Common myeloid progenitor, CD34-positive (primary cell): ENCODE measurements around the gene SEMA4A.

Source experiments
- CTCF ChIA-PET: fragments of 350-600 bp; sonication (Branson Sonifier 250); formaldehyde crosslinking; loops from one replicate; lab custom pipeline; 2021; ENCODE audit warnings: antibody characterized with exemption; lab: Charles Lee
- POLR2A ChIA-PET: fragments of 350-600 bp; sonication (Branson Sonifier 250); formaldehyde crosslinking; loops from one replicate; lab custom pipeline; 2021; ENCODE audit warnings: antibody characterized with exemption; lab: Charles Lee
- DNase-seq, 3 donors: peaks; one replicate each; pipeline versions ENCODE4 v3.0.0 to v3.0.0-alpha.2; 2013
- H3K27ac ChIP-seq, 2 experiments: 1 replicate in 1 of 2; 2 replicates in 1 of 2; pipeline ENCODE4 v1.7.0; 2013; ENCODE audit warnings: inconsistent platforms in 2 of 2, low read length in 2 of 2, mild to moderate bottlenecking in 2 of 2, low read depth in 1 of 2, moderate library complexity in 1 of 2; ENCODE audit not compliant: severe bottlenecking in 2 of 2, insufficient read depth in 1 of 2, poor library complexity in 1 of 2
- H3K27me3 ChIP-seq, 5 experiments: replicated peaks in 2 of 5; 1 replicate in 3 of 5; 2 replicates in 2 of 5; pipeline versions ENCODE4 v1.6.1 to v1.7.0; 2013; ENCODE audit warnings: low read length in 4 of 5, mild to moderate bottlenecking in 2 of 5, moderate library complexity in 2 of 5, inconsistent platforms in 1 of 5; ENCODE audit not compliant: insufficient read depth in 5 of 5, control insufficient read depth in 4 of 5
- H3K36me3 ChIP-seq, 4 experiments: 1 replicate in 2 of 4; 2 replicates in 2 of 4; pipeline versions ENCODE4 v1.6.1 to v1.7.0; 2013; ENCODE audit warnings: low read length in 3 of 4, control low read depth in 1 of 4, mild to moderate bottlenecking in 1 of 4; ENCODE audit not compliant: control insufficient read depth in 4 of 4, insufficient read depth in 4 of 4
- H3K4me1 ChIP-seq, 4 experiments: 1 replicate in 3 of 4; 2 replicates in 1 of 4; pipeline versions ENCODE4 v1.6.1 to v1.7.1; 2013; ENCODE audit warnings: low read length in 3 of 4, mild to moderate bottlenecking in 3 of 4, control low read depth in 1 of 4, inconsistent platforms in 1 of 4, moderate library complexity in 1 of 4; ENCODE audit not compliant: control insufficient read depth in 4 of 4, insufficient read depth in 4 of 4; ENCODE audit errors: control extremely low read depth in 1 of 4
- H3K4me3 ChIP-seq, 7 experiments: 1 replicate in 4 of 7; 2 replicates in 3 of 7; pipeline versions ENCODE4 v1.5.1 to v1.7.0; 2013; ENCODE audit warnings: mild to moderate bottlenecking in 7 of 7, low read length in 6 of 7, moderate library complexity in 6 of 7, inconsistent platforms in 2 of 7, low read depth in 2 of 7, control low read depth in 1 of 7; ENCODE audit not compliant: insufficient read depth in 4 of 7, control insufficient read depth in 1 of 7; ENCODE audit errors: extremely low read depth in 1 of 7
- H3K9me3 ChIP-seq, 5 experiments: 1 replicate in 4 of 5; 2 replicates in 1 of 5; pipeline versions ENCODE4 v1.6.1 to v1.7.1; 2013; ENCODE audit warnings: low read length in 4 of 5, mild to moderate bottlenecking in 2 of 5, inconsistent platforms in 1 of 5, low read depth in 1 of 5, moderate library complexity in 1 of 5; ENCODE audit not compliant: control insufficient read depth in 4 of 5, insufficient read depth in 2 of 5; ENCODE audit errors: control extremely low read depth in 1 of 5
- WGBS: methylation state at CpG from one replicate; pipeline ENCODE4 v1.1.5; 2013; ENCODE audit not compliant: insufficient coverage; 5-methylcytosine and 5-hydroxymethylcytosine counted together

Gene SEMA4A

GRCh38 chr1:156134716-156135435, 18.5 kb upstream of the SEMA4A start:
- ChIA-PET CTCF (interaction anchor here (0.8 to 33.0 kb wide), 9 partner anchors 10 to 184 kb away, joined by 3 to 1191 read pairs (median 4); partner anchors contain the start of genes MEX3A and SLC25A44), POLR2A (no interaction called here)
- no peak overlapping the region for H3K27ac ChIP-seq
- H3K27me3 ChIP-seq, result no peaks in the 10 kb centered on the region
- no peak overlapping the region for H3K4me3 ChIP-seq
- 92% methylated on average over 10 of the region's 18 CpGs for WGBS
- DNase-seq, result no peak
- H3K4me1 ChIP-seq, result peaks cover 0 to 16% (median 5%) of the 10 kb centered on the region in 4 experiments
- H3K36me3 ChIP-seq, result peaks cover 0 to 69% (median 5%) of the 10 kb centered on the region in 4 experiments
- H3K9me3 ChIP-seq, result no peaks in the 10 kb centered on the region

GRCh38 chr1:156135930-156136871, 17.2 kb upstream of the SEMA4A start:
- Histone ChIP-seq H3K4me3 (no peak overlapping the region), H3K9me3 (no peaks in the 10 kb centered on the region), H3K4me1 (peaks cover 0 to 12% (median under 1%) of the 10 kb centered on the region in 4 experiments), H3K36me3 (peaks cover 0 to 67% (median 3%) of the 10 kb centered on the region in 4 experiments), H3K27me3 (no peaks in the 10 kb centered on the region), H3K27ac (no peak overlapping the region)
- no peak for DNase-seq
- POLR2A ChIA-PET, result interaction anchor here (1.8 kb wide), 1 partner anchor 9 kb away, joined by 4 read pairs; no protein-coding TSS in a partner anchor
- WGBS, result 97% methylated on average over 28 of the region's 34 CpGs
- CTCF ChIA-PET, result interaction anchor here (0.8 to 33.0 kb wide), 9 partner anchors 8 to 186 kb away, joined by 3 to 1191 read pairs (median 6); partner anchors contain the start of gene MEX3A

GRCh38 chr1:156136970-156137483, 16.4 kb upstream of the SEMA4A start:
- peaks cover 0 to 62% (median 3%) of the 10 kb centered on the region in 4 experiments for H3K36me3 ChIP-seq
- H3K4me3 ChIP-seq, result no peak overlapping the region
- 89% methylated on average over 11 of the region's 12 CpGs for WGBS
- H3K9me3 ChIP-seq, result no peaks in the 10 kb centered on the region
- peaks cover 0 to 12% (median under 1%) of the 10 kb centered on the region in 4 experiments for H3K4me1 ChIP-seq
- H3K27ac ChIP-seq, result no peak overlapping the region
- H3K27me3 ChIP-seq, result no peaks in the 10 kb centered on the region
- DNase-seq, result peak in 1 of 3 donors; percentile 37
- ChIA-PET POLR2A (interaction anchor here (1.0 to 1.8 kb wide), 2 partner anchors 10 to 41 kb away, joined by 3 to 4 read pairs; no protein-coding TSS in a partner anchor), CTCF (interaction anchor here (0.5 to 33.0 kb wide), 7 partner anchors 8 to 384 kb away, joined by 3 to 1191 read pairs (median 5); partner anchors contain the start of gene MEX3A)

GRCh38 chr1:156138458-156138867, 14.9 kb upstream of the SEMA4A start:
- 99% methylated on average over 20 of the region's 22 CpGs for WGBS
- no peak for DNase-seq
- H3K36me3 ChIP-seq, result peaks cover 0 to 58% (median 3%) of the 10 kb centered on the region in 4 experiments
- no peaks in the 10 kb centered on the region for H3K27me3 ChIP-seq
- no peaks in the 10 kb centered on the region for H3K9me3 ChIP-seq
- H3K4me1 ChIP-seq, result peaks cover 0 to 12% (median under 1%) of the 10 kb centered on the region in 4 experiments
- H3K27ac ChIP-seq, result no peak overlapping the region
- ChIA-PET CTCF (interaction anchor here (2.0 to 33.0 kb wide), 4 partner anchors 9 to 183 kb away, joined by 6 to 1191 read pairs (median 202); partner anchors contain the start of gene MEX3A), POLR2A (interaction anchor here (1.8 kb wide), 1 partner anchor 11 kb away, joined by 4 read pairs; no protein-coding TSS in a partner anchor)
- H3K4me3 ChIP-seq, result no peak overlapping the region

GRCh38 chr1:156140879-156141707, 12.3 kb upstream of the SEMA4A start:
- POLR2A ChIA-PET, result interaction anchor here (0.5 kb wide), 1 partner anchor 116 kb away, joined by 3 read pairs; no protein-coding TSS in a partner anchor
- WGBS, result 73% methylated on average over 15 of the region's 20 CpGs
- H3K4me1 ChIP-seq, result peaks cover 0 to 13% (median 4%) of the 10 kb centered on the region in 4 experiments
- H3K36me3 ChIP-seq, result peaks cover 0 to 33% (median 3%) of the 10 kb centered on the region in 4 experiments
- no peak overlapping the region for H3K27ac ChIP-seq
- peak in 2 of 3 donors; percentile 65 to 66 for DNase-seq
- H3K9me3 ChIP-seq, result no peaks in the 10 kb centered on the region
- no peaks in the 10 kb centered on the region for H3K27me3 ChIP-seq
- no peak overlapping the region for H3K4me3 ChIP-seq
- CTCF ChIA-PET, result interaction anchor here (0.6 to 33.0 kb wide), 15 partner anchors 9 to 186 kb away, joined by 3 to 1191 read pairs (median 6); partner anchors contain the start of gene MEX3A
